HepG2 (cell line): ENCODE measurements around the gene WDHD1. TPM values are rescaled to one million over a fixed set of nuclear protein-coding genes. Genes with fewer than 3 reads are reported as not detected.

Experiments used
- EP300 ChIP-seq, 3 experiments: sonication (generic) in 1 of 3; formaldehyde crosslinking in 1 of 3; IDR thresholded peaks; 2 replicates each; pipeline versions ENCODE4 v1.5.1 to v1.6.1; 2011 to 2020; ENCODE audit warnings: low read depth in 2 of 3, low read length in 2 of 3, borderline replicate concordance in 1 of 3, improper control_type of control experiment in 1 of 3, mild to moderate bottlenecking in 1 of 3, missing genetic modification reagents in 1 of 3, moderate library complexity in 1 of 3
- FOXA3 ChIP-seq: IDR thresholded peaks from 2 replicates; pipeline ENCODE4 v1.6.1; 2016; ENCODE audit warnings: missing genetic modification reagents, missing compliant biosample characterization
- GMEB1 ChIP-seq: sonication (generic); formaldehyde crosslinking; IDR thresholded peaks from 2 replicates; pipeline ENCODE4 v1.5.1; 2020; ENCODE audit warnings: missing genetic modification reagents, mild to moderate bottlenecking, borderline replicate concordance
- ISL2 ChIP-seq: sonication (generic); formaldehyde crosslinking; IDR thresholded peaks from 2 replicates; pipeline ENCODE4 v1.5.0; 2020; ENCODE audit warnings: missing genetic modification reagents
- KLF12 ChIP-seq: sonication (generic); formaldehyde crosslinking; IDR thresholded peaks from 2 replicates; pipeline ENCODE4 v1.4.0; 2020; ENCODE audit warnings: missing genetic modification reagents, borderline replicate concordance
- MED1 ChIP-seq: sonication (generic); formaldehyde crosslinking; IDR thresholded peaks from 2 replicates; pipeline ENCODE4 v1.4.0; 2020; ENCODE audit warnings: missing genetic modification reagents
- PAXIP1 ChIP-seq: sonication (generic); formaldehyde crosslinking; conservative IDR thresholded peaks from 2 replicates; pipeline ENCODE4 v1.4.0; 2020; ENCODE audit warnings: mild to moderate bottlenecking, missing genetic modification reagents, moderate library complexity
- SCMH1 ChIP-seq: sonication (generic); formaldehyde crosslinking; IDR thresholded peaks from 2 replicates; pipeline ENCODE4 v1.9.0; 2021; ENCODE audit warnings: missing genetic modification reagents, mild to moderate bottlenecking, borderline replicate concordance
- ZNF253 ChIP-seq: sonication (generic); formaldehyde crosslinking; IDR thresholded peaks from 2 replicates; pipeline ENCODE4 v1.8.0; 2022; ENCODE audit warnings: mild to moderate bottlenecking, missing genetic modification reagents, borderline replicate concordance
- ZNF460 ChIP-seq: sonication (generic); formaldehyde crosslinking; IDR thresholded peaks from 2 replicates; pipeline ENCODE4 v1.5.1; 2020; ENCODE audit warnings: missing genetic modification reagents, mild to moderate bottlenecking, borderline replicate concordance
- polyA plus RNA-seq, 8 experiments: library from polyadenylated mRNA; depleted of rRNA in 3 of 8; stranded (reverse) in 7 of 8; unstranded in 1 of 8; fragments of >200 nt; fragmentation: Illumina TruSeq in 4 of 8; extraction: Trizol in 4 of 8; gene quantifications; 2 replicates each; pipeline versions ENCODE4 v1.2.1 to v1.2.3, GENCODE V29; 2011 to 2016; ENCODE audit warnings: low read depth in 4 of 8, missing spikeins in 1 of 8, mixed read lengths in 1 of 8; ENCODE audit not compliant: insufficient read depth in 1 of 8
- total RNA-seq, 5 experiments: library from RNA; depleted of rRNA; stranded (reverse); fragments of >200 nt; fragmentation: Illumina TruSeq; extraction: Trizol; gene quantifications; 2 replicates each; pipeline ENCODE4 v1.2.3, GENCODE V29; 2016; ENCODE audit warnings: low read depth in 1 of 5
- TF ChIP-seq, protein P1 (sequence below): IDR thresholded peaks from 2 replicates; pipeline ENCODE4 v1.4.0; 2020; ENCODE audit warnings: mild to moderate bottlenecking, missing genetic modification reagents
- TF ChIP-seq, protein P2 (sequence below), 2 experiments: IDR thresholded peaks; 2 replicates each; pipeline ENCODE4 v1.6.1; 2011 to 2012; ENCODE audit warnings: low read length in 2 of 2, borderline replicate concordance in 1 of 2, low read depth in 1 of 2, mild to moderate bottlenecking in 1 of 2, moderate library complexity in 1 of 2
- TF ChIP-seq, protein P3 (sequence below): sonication (generic); formaldehyde crosslinking; IDR thresholded peaks from 2 replicates; pipeline ENCODE4 v1.4.0; 2020; ENCODE audit warnings: missing genetic modification reagents, borderline replicate concordance

The WDHD1 gene
- total and polyA plus RNA-seq, 2 of the 13 experiments (the other 11 are each of a cell fraction or from before 2014, with no cell fraction given) = 5.5 to 27.5 TPM

DNA sequence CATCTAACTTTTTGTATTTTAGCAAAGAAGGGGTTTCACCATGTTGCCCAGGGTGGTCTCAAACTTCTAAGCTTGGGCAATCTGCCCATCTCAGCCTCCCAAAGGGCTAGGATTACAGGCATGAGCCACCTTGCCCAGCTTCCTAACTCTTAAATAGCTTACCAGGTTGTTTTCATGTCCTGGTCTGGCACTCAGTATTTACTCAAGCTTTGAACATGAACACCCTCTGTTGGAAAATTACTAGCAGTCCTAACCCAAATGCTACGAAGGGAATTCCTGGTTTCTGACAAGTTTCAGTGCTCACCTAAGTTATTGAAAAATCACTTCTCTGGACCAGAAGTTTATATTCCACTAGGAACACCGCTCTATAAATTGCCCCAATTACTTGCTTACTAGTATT is 91.8 kb downstream of the WDHD1 start (continued):
- TF ChIP-seq ZNF253 (CRISPR knock-in tag) (no peak), EP300 (IDR thresholded peaks at IDR 0.05; ENCODE audit: low read depth in 2 of 2, low read length in 2 of 2) (peak in 1 of 2 experiments; percentile 47; a peak in 1 of 4 replicates), EP300 (CRISPR knock-in tag; IDR thresholded peaks at IDR 0.05; ENCODE audit: borderline replicate concordance) (no peak), PAXIP1 (CRISPR knock-in tag) (0 out of 2 replicates have a peak, but pooled peaks have one; percentile 31), ZNF460 (peak; percentile 12; the same call in 1 of the 2 replicates), SCMH1 (CRISPR knock-in tag) (no peak), KLF12 (no peak), GMEB1 (CRISPR knock-in tag) (no peak), MED1 (CRISPR knock-in tag) (no peak), FOXA3 (peak; percentile 49; the same call in 1 of the 2 replicates), ISL2 (no peak)
- TF ChIP-seq, protein P1, sequence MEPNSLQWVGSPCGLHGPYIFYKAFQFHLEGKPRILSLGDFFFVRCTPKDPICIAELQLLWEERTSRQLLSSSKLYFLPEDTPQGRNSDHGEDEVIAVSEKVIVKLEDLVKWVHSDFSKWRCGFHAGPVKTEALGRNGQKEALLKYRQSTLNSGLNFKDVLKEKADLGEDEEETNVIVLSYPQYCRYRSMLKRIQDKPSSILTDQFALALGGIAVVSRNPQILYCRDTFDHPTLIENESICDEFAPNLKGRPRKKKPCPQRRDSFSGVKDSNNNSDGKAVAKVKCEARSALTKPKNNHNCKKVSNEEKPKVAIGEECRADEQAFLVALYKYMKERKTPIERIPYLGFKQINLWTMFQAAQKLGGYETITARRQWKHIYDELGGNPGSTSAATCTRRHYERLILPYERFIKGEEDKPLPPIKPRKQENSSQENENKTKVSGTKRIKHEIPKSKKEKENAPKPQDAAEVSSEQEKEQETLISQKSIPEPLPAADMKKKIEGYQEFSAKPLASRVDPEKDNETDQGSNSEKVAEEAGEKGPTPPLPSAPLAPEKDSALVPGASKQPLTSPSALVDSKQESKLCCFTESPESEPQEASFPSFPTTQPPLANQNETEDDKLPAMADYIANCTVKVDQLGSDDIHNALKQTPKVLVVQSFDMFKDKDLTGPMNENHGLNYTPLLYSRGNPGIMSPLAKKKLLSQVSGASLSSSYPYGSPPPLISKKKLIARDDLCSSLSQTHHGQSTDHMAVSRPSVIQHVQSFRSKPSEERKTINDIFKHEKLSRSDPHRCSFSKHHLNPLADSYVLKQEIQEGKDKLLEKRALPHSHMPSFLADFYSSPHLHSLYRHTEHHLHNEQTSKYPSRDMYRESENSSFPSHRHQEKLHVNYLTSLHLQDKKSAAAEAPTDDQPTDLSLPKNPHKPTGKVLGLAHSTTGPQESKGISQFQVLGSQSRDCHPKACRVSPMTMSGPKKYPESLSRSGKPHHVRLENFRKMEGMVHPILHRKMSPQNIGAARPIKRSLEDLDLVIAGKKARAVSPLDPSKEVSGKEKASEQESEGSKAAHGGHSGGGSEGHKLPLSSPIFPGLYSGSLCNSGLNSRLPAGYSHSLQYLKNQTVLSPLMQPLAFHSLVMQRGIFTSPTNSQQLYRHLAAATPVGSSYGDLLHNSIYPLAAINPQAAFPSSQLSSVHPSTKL (CRISPR knock-in tag) = peak; percentile 39; the same call in 1 of the 2 replicates
- TF ChIP-seq, protein P2, sequence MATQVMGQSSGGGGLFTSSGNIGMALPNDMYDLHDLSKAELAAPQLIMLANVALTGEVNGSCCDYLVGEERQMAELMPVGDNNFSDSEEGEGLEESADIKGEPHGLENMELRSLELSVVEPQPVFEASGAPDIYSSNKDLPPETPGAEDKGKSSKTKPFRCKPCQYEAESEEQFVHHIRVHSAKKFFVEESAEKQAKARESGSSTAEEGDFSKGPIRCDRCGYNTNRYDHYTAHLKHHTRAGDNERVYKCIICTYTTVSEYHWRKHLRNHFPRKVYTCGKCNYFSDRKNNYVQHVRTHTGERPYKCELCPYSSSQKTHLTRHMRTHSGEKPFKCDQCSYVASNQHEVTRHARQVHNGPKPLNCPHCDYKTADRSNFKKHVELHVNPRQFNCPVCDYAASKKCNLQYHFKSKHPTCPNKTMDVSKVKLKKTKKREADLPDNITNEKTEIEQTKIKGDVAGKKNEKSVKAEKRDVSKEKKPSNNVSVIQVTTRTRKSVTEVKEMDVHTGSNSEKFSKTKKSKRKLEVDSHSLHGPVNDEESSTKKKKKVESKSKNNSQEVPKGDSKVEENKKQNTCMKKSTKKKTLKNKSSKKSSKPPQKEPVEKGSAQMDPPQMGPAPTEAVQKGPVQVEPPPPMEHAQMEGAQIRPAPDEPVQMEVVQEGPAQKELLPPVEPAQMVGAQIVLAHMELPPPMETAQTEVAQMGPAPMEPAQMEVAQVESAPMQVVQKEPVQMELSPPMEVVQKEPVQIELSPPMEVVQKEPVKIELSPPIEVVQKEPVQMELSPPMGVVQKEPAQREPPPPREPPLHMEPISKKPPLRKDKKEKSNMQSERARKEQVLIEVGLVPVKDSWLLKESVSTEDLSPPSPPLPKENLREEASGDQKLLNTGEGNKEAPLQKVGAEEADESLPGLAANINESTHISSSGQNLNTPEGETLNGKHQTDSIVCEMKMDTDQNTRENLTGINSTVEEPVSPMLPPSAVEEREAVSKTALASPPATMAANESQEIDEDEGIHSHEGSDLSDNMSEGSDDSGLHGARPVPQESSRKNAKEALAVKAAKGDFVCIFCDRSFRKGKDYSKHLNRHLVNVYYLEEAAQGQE (IDR thresholded peaks at IDR 0.05; ENCODE audit: borderline replicate concordance in 1 of 2, low read depth in 1 of 2, low read length in 2 of 2) = no peak
- TF ChIP-seq, protein P3, sequence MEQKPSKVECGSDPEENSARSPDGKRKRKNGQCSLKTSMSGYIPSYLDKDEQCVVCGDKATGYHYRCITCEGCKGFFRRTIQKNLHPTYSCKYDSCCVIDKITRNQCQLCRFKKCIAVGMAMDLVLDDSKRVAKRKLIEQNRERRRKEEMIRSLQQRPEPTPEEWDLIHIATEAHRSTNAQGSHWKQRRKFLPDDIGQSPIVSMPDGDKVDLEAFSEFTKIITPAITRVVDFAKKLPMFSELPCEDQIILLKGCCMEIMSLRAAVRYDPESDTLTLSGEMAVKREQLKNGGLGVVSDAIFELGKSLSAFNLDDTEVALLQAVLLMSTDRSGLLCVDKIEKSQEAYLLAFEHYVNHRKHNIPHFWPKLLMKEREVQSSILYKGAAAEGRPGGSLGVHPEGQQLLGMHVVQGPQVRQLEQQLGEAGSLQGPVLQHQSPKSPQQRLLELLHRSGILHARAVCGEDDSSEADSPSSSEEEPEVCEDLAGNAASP (CRISPR knock-in tag) = no peak
